Body of pancreas (tissue), 4 donors: ENCODE data around the gene DCAF12. TPM values are rescaled to one million over a fixed set of nuclear protein-coding genes. Genes with fewer than 3 reads are reported as not detected.
A peak's percentile ranks its signal among the peaks of the same experiment; 100 is the strongest.

Source experiments
- ATAC-seq: fragments of 150-250 bp; one replicate; pipeline ENCODE4 v1.9.1; 2016
- DNase-seq, 4 donors: peaks; one replicate each; pipeline ENCODE4 v3.0.0-alpha.2; 2019
- H3K27ac ChIP-seq, 4 donors: fragments of 200-600 bp; sonication (generic); 1 replicate in 3 of 4; 2 replicates in 1 of 4; pipeline versions ENCODE4 v1.5.1 to v1.6.1; 2016 to 2019; ENCODE audit warnings: mild to moderate bottlenecking in 1 of 4, mixed read lengths in 1 of 4, moderate library complexity in 1 of 4
- H3K27me3 ChIP-seq, 2 donors: fragments of 200-600 bp; sonication (generic); one replicate each; pipeline ENCODE4 v1.6.0; 2016; ENCODE audit warnings: mild to moderate bottlenecking in 1 of 2
- H3K36me3 ChIP-seq, 2 donors: fragments of 200-600 bp; sonication (generic); replicated peaks in 1 of 2; 2 replicates each; pipeline ENCODE4 v1.5.1; 2016; ENCODE audit warnings: low read depth in 2 of 2; ENCODE audit not compliant: insufficient read depth in 1 of 2
- H3K4me1 ChIP-seq: fragments of 200-600 bp; sonication (generic); one replicate; pipeline ENCODE4 v1.6.0; 2016
- H3K4me3 ChIP-seq, 2 donors: fragments of 200-600 bp; sonication (generic); 1 replicate in 1 of 2; 2 replicates in 1 of 2; pipeline ENCODE4 v1.5.1; 2016 to 2019
- H3K9me3 ChIP-seq, 3 donors: fragments of 200-600 bp; sonication (generic); 1 replicate in 2 of 3; 2 replicates in 1 of 3; pipeline ENCODE4 v1.5.1; 2016
- CTCF ChIP-seq, 7 experiments: fragments of 450-650 bp in 4 of 7; fragments of 200-600 bp in 3 of 7; sonication (generic) in 3 of 7; IDR thresholded peaks; one replicate each; pipeline ENCODE4 v1.5.1; 2016 to 2019; ENCODE audit warnings: antibody characterized with exemption in 7 of 7
- POLR2A ChIP-seq, 3 donors: fragments of 450-650 bp; IDR thresholded peaks; one replicate each; pipeline ENCODE4 v1.6.1; 2016; ENCODE audit warnings: antibody characterized with exemption in 3 of 3, mild to moderate bottlenecking in 2 of 3
- WGBS, 2 donors: methylation state at CpG; one replicate each; pipeline ENCODE4 v1.1.5; 2017; 5-methylcytosine and 5-hydroxymethylcytosine counted together
- intact Hi-C: fragments of 100-400 bp; cut with DNase I; formaldehyde crosslinking; loops from one replicate; pipeline ENCODE4 v1.15.1; 2023
- total RNA-seq, 2 donors: library from RNA; depleted of rRNA; stranded (reverse); fragments of >200 nt; gene quantifications; one replicate each; pipeline ENCODE4 v1.1.0, GENCODE V29; 2016

The DCAF12 gene
- 10 to 100 TPM; 14.3 to 19.1 TPM for total RNA-seq

- Histone ChIP-seq H3K27me3 (no peaks in the 10 kb centered on the region), H3K4me1 (peaks cover 44% of the 10 kb centered on the region), H3K9me3 (no peaks in the 10 kb centered on the region), H3K27ac (peak within 1 kb of the TSS; percentile 83 to 91 (median 87)), H3K36me3 (peaks cover 0 to 3% of the 10 kb centered on the region in 2 donors), H3K4me3 (peak within 1 kb of the TSS; percentile 77 to 95)
- intact Hi-C loops = no loop called here
- TF ChIP-seq CTCF (IDR thresholded peaks at IDR 0.05) = peak in 3 of 7 experiments; percentile 16 to 48 (median 30)
- peak; percentile 54 to 90 (median 89) for TF ChIP-seq POLR2A (IDR thresholded peaks at IDR 0.05)
- peak; percentile 99 for ATAC-seq
- WGBS, 2 donors = 0% methylated on average over 34 to 65 of the region's 67 CpGs
- DNase-seq = peak; percentile 91 to 94 (median 93)
Measured at GRCh38 chr9:34126207-34127034, at the start of gene DCAF12. DCAF12 (minus strand) TSS chr9:34126698; CDS start chr9:34126431, 267 bp downstream.

- Histone ChIP-seq H3K27me3 (no peaks in the 10 kb centered on the region), H3K4me1 (peaks cover 10% of the 10 kb centered on the region), H3K4me3 (no peak overlapping the region), H3K9me3 (no peaks in the 10 kb centered on the region), H3K36me3 (no peaks in the 10 kb centered on the region), H3K27ac (no peak overlapping the region)
- intact Hi-C loops = no loop called here
- ATAC-seq = no peak
- 62 to 82% methylated on average over 3 of the region's 3 CpGs for WGBS, 2 donors
- TF ChIP-seq POLR2A (IDR thresholded peaks at IDR 0.05) = no peak
- TF ChIP-seq CTCF (IDR thresholded peaks at IDR 0.05) = no peak
- no peak for DNase-seq
Measured at GRCh38 chr9:34176089-34176488, 49.6 kb upstream of the DCAF12 start.

- H3K27ac ChIP-seq = no peak overlapping the region
- H3K9me3 ChIP-seq = no peaks in the 10 kb centered on the region
- peak in 1 of 4 donors; percentile 56 for DNase-seq
- WGBS, 2 donors = 85 to 94% methylated on average over 15 of the region's 15 CpGs
- intact Hi-C loops = no loop called here
- no peak for TF ChIP-seq CTCF (IDR thresholded peaks at IDR 0.05)
- TF ChIP-seq POLR2A (IDR thresholded peaks at IDR 0.05) = no peak
- H3K36me3 ChIP-seq = no peaks in the 10 kb centered on the region
- no peaks in the 10 kb centered on the region for H3K4me1 ChIP-seq
- ATAC-seq = no peak
- H3K4me3 ChIP-seq = no peak overlapping the region
- H3K27me3 ChIP-seq = no peaks in the 10 kb centered on the region
Measured at GRCh38 chr9:34171753-34172535, 45.4 kb upstream of the DCAF12 start.

GRCh38 chr9:34170237-34170991, 43.9 kb upstream of the DCAF12 start:
- H3K36me3 ChIP-seq = no peaks in the 10 kb centered on the region
- WGBS, 2 donors = 55% methylated on average over 1 of the region's 1 CpG
- DNase-seq (peak in 1 of 4 donors; percentile 19), ATAC-seq (no peak)
- H3K27ac ChIP-seq = no peak overlapping the region
- no peaks in the 10 kb centered on the region for H3K27me3 ChIP-seq
- TF ChIP-seq CTCF (IDR thresholded peaks at IDR 0.05) (peak in 1 of 7 experiments; percentile 6), POLR2A (IDR thresholded peaks at IDR 0.05) (no peak)
- no peak overlapping the region for H3K4me3 ChIP-seq
- H3K9me3 ChIP-seq = no peaks in the 10 kb centered on the region
- intact Hi-C loops = no loop called here
- no peaks in the 10 kb centered on the region for H3K4me1 ChIP-seq
